GM12878 (cell line): Measurements from ENCODE around the gene DYNC1H1. TPM values are rescaled to one million over a fixed set of nuclear protein-coding genes. Genes with fewer than 3 reads are reported as not detected.
"Not testable (repeated sequence)": the region's sequence is repeated elsewhere in the genome, so short reads cannot be mapped to it uniquely, and the experiment has no call there.

Experiments
- ATAC-seq: fragments of 200-7000 bp; cut with Tn5 transposase; 3 replicates; pipeline ENCODE4 v1.9.1; 2020; ENCODE audit warnings: mild to moderate bottlenecking, moderate library complexity
- BruUV-seq: library from RNA; stranded (reverse); fragments of 400-500 nt; replicated peaks from 2 replicates; lab custom pipeline; 2021; lab: Mats Ljungman, UMichigan
- CTCF ChIA-PET: fragments of 300-600 bp; sonication (Branson Sonifier 250); formaldehyde crosslinking; extraction: SDS; loops from one replicate; lab custom pipeline; 2021; ENCODE audit warnings: inconsistent platforms; lab: Yijun Ruan, JAX
- POLR2A ChIA-PET: fragments of 350-600 bp; formaldehyde crosslinking; extraction: SDS; loops from one replicate; lab custom pipeline; 2021; ENCODE audit warnings: inconsistent platforms; lab: Charles Lee
- RAD21 ChIA-PET: fragments of 300-600 bp; sonication (Branson Sonifier 250); formaldehyde crosslinking; loops from one replicate; lab custom pipeline; 2023; ENCODE audit warnings: antibody characterized with exemption; ENCODE audit not compliant: unreplicated experiment; lab: Charles Lee
- SMC1A ChIA-PET: fragments of 300-600 bp; sonication (Branson Sonifier 250); formaldehyde crosslinking; loops from one replicate; lab custom pipeline; 2023; ENCODE audit not compliant: unreplicated experiment, uncharacterized antibody; lab: Charles Lee
- DNase-seq: peaks from one replicate; pipeline ENCODE4 v3.0.0-alpha.2; 2011; ENCODE audit warnings: low read depth, low spot score
- FAIRE-seq: peaks from 3 replicates; lab custom pipeline; 2011; peaks lifted over from hg19 to GRCh38; lab: Jason Lieb, UNC
- H2AFZ ChIP-seq: 2 replicates; pipeline ENCODE4 v1.6.0; 2011; ENCODE audit warnings: low read depth, low read length, control low read depth; ENCODE audit not compliant: control insufficient read depth
- H3K27ac ChIP-seq: 2 replicates; pipeline ENCODE4 v1.5.1; 2011; ENCODE audit warnings: control low read depth; ENCODE audit not compliant: control insufficient read depth, insufficient read depth
- H3K27me3 ChIP-seq, 2 experiments: replicated peaks in 1 of 2; 2 replicates each; pipeline versions ENCODE4 v1.6.0 to v1.6.1; 2011; ENCODE audit warnings: low read length in 1 of 2; ENCODE audit not compliant: control insufficient read depth in 2 of 2, insufficient read depth in 2 of 2
- H3K36me3 ChIP-seq, 2 experiments: 2 replicates each; pipeline ENCODE4 v1.5.1; 2011; ENCODE audit warnings: low read length in 1 of 2; ENCODE audit not compliant: control insufficient read depth in 2 of 2, insufficient read depth in 2 of 2
- H3K4me1 ChIP-seq: 2 replicates; pipeline ENCODE4 v1.6.1; 2011; ENCODE audit warnings: mild to moderate bottlenecking, low read length, moderate library complexity, mixed read lengths; ENCODE audit not compliant: control insufficient read depth, insufficient read depth
- H3K4me2 ChIP-seq: 2 replicates; pipeline ENCODE4 v1.6.0; 2011; ENCODE audit warnings: control low read depth; ENCODE audit not compliant: control insufficient read depth, insufficient read depth
- H3K4me3 ChIP-seq: fragments of 200-600 bp; sonication (generic); 2 replicates; pipeline ENCODE4 v1.5.1; 2016
- H3K79me2 ChIP-seq: 2 replicates; pipeline ENCODE4 v1.6.0; 2011; ENCODE audit warnings: low read length; ENCODE audit not compliant: control insufficient read depth, insufficient read depth
- H3K9ac ChIP-seq: 2 replicates; pipeline ENCODE4 v1.8.0; 2011; ENCODE audit warnings: low read length, control low read depth, mixed read lengths; ENCODE audit not compliant: control insufficient read depth, insufficient read depth
- H3K9me3 ChIP-seq: replicated peaks from 3 replicates; pipeline ENCODE4 v1.5.1; 2011; ENCODE audit warnings: mild to moderate bottlenecking, low read length; ENCODE audit not compliant: control insufficient read depth, insufficient read depth
- H4K20me1 ChIP-seq: 2 replicates; pipeline ENCODE4 v1.6.0; 2011; ENCODE audit not compliant: control insufficient read depth, insufficient read depth
- GATAD2B ChIP-seq: fragments of 450-650 bp; conservative IDR thresholded peaks from 2 replicates; pipeline ENCODE4 v1.6.1; 2017; ENCODE audit warnings: low read depth, mild to moderate bottlenecking, moderate library complexity
- KDM1A ChIP-seq: fragments of 200-600 bp; sonication (generic); IDR thresholded peaks from 2 replicates; pipeline ENCODE4 v1.6.1; 2016; ENCODE audit warnings: borderline replicate concordance
- PML ChIP-seq: IDR thresholded peaks from 2 replicates; pipeline ENCODE4 v1.6.1; 2012; ENCODE audit warnings: low read length, inconsistent platforms
- POLR2AphosphoS2 ChIP-seq: IDR thresholded peaks from 2 replicates; pipeline ENCODE4 v1.6.1; 2011; ENCODE audit warnings: low read depth, mild to moderate bottlenecking, low read length, improper control_type of control experiment, moderate library complexity
- SMC3 ChIP-seq: IDR thresholded peaks from 2 replicates; pipeline ENCODE4 v1.6.1; 2011; ENCODE audit warnings: low read length, improper control_type of control experiment, borderline replicate concordance
- SP1 ChIP-seq: IDR thresholded peaks from one replicate; pipeline ENCODE4 v1.6.1; 2011; ENCODE audit warnings: low read depth, low read length
- SREBF2 ChIP-seq: IDR thresholded peaks from 2 replicates; pipeline ENCODE4 v1.6.1; 2012; ENCODE audit warnings: mild to moderate bottlenecking, low read length
- WGBS: methylation state at CpG from one replicate; pipeline ENCODE4 v1.1.6; 2016; ENCODE audit warnings: low lambda C conversion rate; ENCODE audit not compliant: insufficient replicate concordance, insufficient coverage; ENCODE audit errors: missing lambda C conversion rate; 5-methylcytosine and 5-hydroxymethylcytosine counted together
- in situ Hi-C: fragments of 300-500 bp; cut with MboI; formaldehyde crosslinking; loops from 9 replicates; pipeline ENCODE4 v1.14.3; 2018; ENCODE audit warnings: mixed read lengths
- intact Hi-C: fragments of 100-400 bp; cut with micrococcal nuclease; formaldehyde crosslinking; loops from one replicate; pipeline ENCODE4 v1.14.2; 2022; ENCODE audit not compliant: unreplicated experiment
- polyA plus RNA-seq, 11 experiments: library from polyadenylated mRNA; depleted of rRNA in 4 of 11; unstranded in 6 of 11; stranded (reverse) in 5 of 11; fragments of >200 nt; fragmentation: Nextera tagmentation in 4 of 11; fragmentation: Illumina TruSeq in 1 of 11; extraction: Ambion mirVana in 4 of 11; extraction: Trizol in 1 of 11; gene quantifications; 1 replicate in 1 of 11; 2 replicates in 10 of 11; pipeline versions ENCODE4 v1.2.1 to v1.2.3, GENCODE V29; 2011 to 2016; ENCODE audit warnings: inconsistent platforms in 2 of 11, missing spikeins in 2 of 11, low read depth in 1 of 11
- total RNA-seq, 4 experiments: library from RNA; depleted of rRNA in 3 of 4; stranded (reverse); fragments of >200 nt in 3 of 4; fragmentation: Illumina TruSeq in 1 of 4; extraction: Trizol in 1 of 4; gene quantifications; 2 replicates each; pipeline versions ENCODE4 v1.2.1 to v1.2.3, GENCODE V29; 2013 to 2021

The DYNC1H1 gene
- total and polyA plus RNA-seq, 10 of the 15 experiments (the other 5 are each of a cell fraction or from before 2014, with no cell fraction given), result 38.4 to 291 (median 111) TPM

DNA sequence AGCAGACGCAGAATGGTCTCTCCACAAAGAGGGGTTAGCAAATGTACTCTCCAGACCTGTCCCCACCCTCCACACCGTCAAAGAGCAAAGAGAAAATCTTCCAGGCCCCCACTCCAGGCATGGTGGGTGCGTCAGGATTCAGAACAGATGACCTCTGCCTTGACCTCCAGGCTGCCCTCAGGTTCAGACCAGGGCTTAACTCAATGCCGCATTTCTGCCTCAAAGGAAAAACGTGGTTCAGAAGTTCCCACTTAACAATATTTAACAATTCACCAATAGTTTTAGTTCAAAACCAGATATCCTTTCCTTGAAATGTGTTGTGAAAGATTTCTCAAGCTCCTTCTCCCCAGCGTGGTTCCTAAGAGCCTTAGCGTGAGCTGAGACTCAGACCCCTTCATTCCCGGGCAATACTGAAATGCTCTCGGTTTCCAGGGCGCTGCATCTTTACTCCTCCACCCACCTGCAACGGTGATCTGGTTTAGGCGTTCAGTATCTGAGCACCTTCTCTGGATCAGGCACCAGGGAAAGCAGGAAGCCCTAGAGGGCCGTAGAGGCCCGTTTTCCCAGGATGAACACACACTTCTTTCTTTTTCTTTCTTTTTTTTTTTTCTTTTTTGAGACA is 99.5 kb downstream of the DYNC1H1 start (continued):
- TF ChIP-seq SP1 (no peak), KDM1A (no peak), SMC3 (no peak), SREBF2 (no peak), GATAD2B (no peak), PML (no peak), POLR2AphosphoS2 (no peak)

DNA sequence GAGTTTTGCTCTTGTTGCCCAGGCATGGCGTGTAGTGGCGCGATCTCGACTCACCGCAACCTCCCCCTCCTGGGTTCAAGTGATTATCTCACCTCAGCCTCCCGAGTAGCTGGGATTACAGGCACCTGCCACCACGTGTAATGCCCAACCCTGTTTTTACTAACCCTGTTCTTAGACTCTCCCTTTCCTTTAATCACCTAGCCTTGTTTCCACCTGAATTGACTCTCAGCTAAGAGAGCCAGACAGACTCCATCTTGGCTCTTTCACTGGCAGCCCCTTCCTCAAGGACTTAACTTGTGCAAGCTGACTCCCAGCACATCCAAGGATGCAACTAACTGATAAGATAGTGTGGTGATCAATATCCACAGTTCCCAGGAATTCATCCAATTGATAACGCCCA is 100.2 kb downstream of the DYNC1H1 start:
- H3K9ac ChIP-seq, ATAC-seq, H3K27ac ChIP-seq, BruUV-seq, DNase-seq, H3K4me2 ChIP-seq, H3K9me3 ChIP-seq, H3K36me3 ChIP-seq, POLR2A ChIA-PET, H3K4me3 ChIP-seq, H3K27me3 ChIP-seq, in situ Hi-C loops, H3K79me2 ChIP-seq, H3K4me1 ChIP-seq, H4K20me1 ChIP-seq, intact Hi-C loops, H2AFZ ChIP-seq, FAIRE-seq: not testable (repeated sequence)
- WGBS, result 72% methylated on average over 8 of the region's 8 CpGs
- ChIA-PET SMC1A (interaction anchor here (0.6 to 0.8 kb wide), 2 partner anchors 34 to 77 kb away, joined by 3 read pairs; no protein-coding TSS in a partner anchor), CTCF (interaction anchor here (0.9 kb wide), 1 partner anchor 26 kb away, joined by 5 read pairs; no protein-coding TSS in a partner anchor), RAD21 (interaction anchor here (1.2 kb wide), 1 partner anchor 249 kb away, joined by 3 read pairs; no protein-coding TSS in a partner anchor)
